Fibroblast of lung (primary cell): ENCODE data around the gene RREB1. TPM values are rescaled to one million over a fixed set of nuclear protein-coding genes. Genes with fewer than 3 reads are reported as not detected.

Experiments
- DNase-seq, 2 donors: peaks; one replicate each; pipeline versions ENCODE4 v3.0.0 to v3.0.0-alpha.2; 2010; ENCODE audit warnings: low read depth in 2 of 2
- H2AFZ ChIP-seq: 2 replicates; pipeline ENCODE4 v1.5.1; 2012; ENCODE audit warnings: low read length, control low read depth, inconsistent platforms
- H3K27ac ChIP-seq: 2 replicates; pipeline ENCODE4 v1.5.1; 2011; ENCODE audit warnings: low read length, control low read depth; ENCODE audit not compliant: insufficient read depth
- H3K27me3 ChIP-seq: 2 replicates; pipeline ENCODE4 v1.5.1; 2011; ENCODE audit warnings: mild to moderate bottlenecking, low read length; ENCODE audit not compliant: control insufficient read depth, insufficient read depth
- H3K36me3 ChIP-seq: 2 replicates; pipeline ENCODE4 v1.5.1; 2011; ENCODE audit warnings: low read length; ENCODE audit not compliant: control insufficient read depth, insufficient read depth
- H3K4me1 ChIP-seq: 2 replicates; pipeline ENCODE4 v1.5.1; 2011; ENCODE audit warnings: low read length; ENCODE audit not compliant: control insufficient read depth, insufficient read depth; ENCODE audit errors: extremely low read depth
- H3K4me2 ChIP-seq: 2 replicates; pipeline ENCODE4 v1.5.1; 2011; ENCODE audit warnings: low read length, control low read depth; ENCODE audit not compliant: insufficient read depth; ENCODE audit errors: extremely low read depth
- H3K4me3 ChIP-seq, 4 experiments: fragments of 200-600 bp in 1 of 4; sonication (generic) in 1 of 4; replicated peaks in 1 of 4; 2 replicates each; pipeline ENCODE4 v1.5.1; 2011 to 2016; ENCODE audit warnings: low read length in 4 of 4, low read depth in 3 of 4, mild to moderate bottlenecking in 3 of 4, control low read depth in 2 of 4, inconsistent platforms in 1 of 4, mixed read lengths in 1 of 4; ENCODE audit not compliant: insufficient read depth in 1 of 4; ENCODE audit errors: control extremely low read depth in 1 of 4
- H3K79me2 ChIP-seq: 2 replicates; pipeline ENCODE4 v1.5.1; 2012; ENCODE audit warnings: mild to moderate bottlenecking, low read length, inconsistent platforms; ENCODE audit not compliant: control insufficient read depth, insufficient read depth
- H3K9ac ChIP-seq: 2 replicates; pipeline ENCODE4 v1.5.1; 2011; ENCODE audit warnings: mild to moderate bottlenecking, low read length, control low read depth; ENCODE audit not compliant: insufficient read depth
- H3K9me3 ChIP-seq: 2 replicates; pipeline ENCODE4 v1.5.1; 2012; ENCODE audit warnings: low read depth, low read length; ENCODE audit not compliant: control insufficient read depth, insufficient read depth
- H4K20me1 ChIP-seq: 2 replicates; pipeline ENCODE4 v1.5.1; 2011; ENCODE audit warnings: low read length; ENCODE audit not compliant: control insufficient read depth, insufficient read depth; ENCODE audit errors: extremely low read depth
- CTCF ChIP-seq, 2 donors: IDR thresholded peaks in 1 of 2; conservative IDR thresholded peaks in 1 of 2; 1 replicate in 1 of 2; 2 replicates in 1 of 2; pipeline ENCODE4 v1.5.1; 2011 to 2012; ENCODE audit warnings: low read length in 2 of 2, control low read depth in 1 of 2, inconsistent platforms in 1 of 2, low read depth in 1 of 2, mild to moderate bottlenecking in 1 of 2
- EZH2 ChIP-seq: IDR thresholded peaks from 2 replicates; pipeline ENCODE4 v1.5.1; 2012; ENCODE audit warnings: low read length, control low read depth, mild to moderate bottlenecking; ENCODE audit errors: missing control alignments
- polyA plus RNA-seq, 2 donors: library from polyadenylated mRNA; depleted of rRNA in 1 of 2; stranded (reverse) in 1 of 2; unstranded in 1 of 2; fragments of >200 nt; gene quantifications; 2 replicates each; pipeline ENCODE4 v1.2.1, GENCODE V29; 2011 to 2012; ENCODE audit warnings: missing spikeins in 1 of 2
- total RNA-seq: library from RNA; depleted of rRNA; stranded (reverse); fragments of >200 nt; gene quantifications from 2 replicates; pipeline ENCODE4 v1.2.1, GENCODE V29; 2014

RREB1 gene
- total and polyA plus RNA-seq, 2 donors (not counting 1 experiment from before 2014, with no cell fraction given): 2.4 to 18.8 TPM

- H3K36me3 ChIP-seq: no peaks in the 10 kb centered on the region
- no peak overlapping the region for H3K4me2 ChIP-seq
- peaks cover 84% of the 10 kb centered on the region for H3K79me2 ChIP-seq
- no peaks in the 10 kb centered on the region for H3K9me3 ChIP-seq
- no peak overlapping the region for H3K9ac ChIP-seq
- H3K27ac ChIP-seq: peak overlapping the region; percentile 80
- H3K27me3 ChIP-seq: no peaks in the 10 kb centered on the region
- no peak overlapping the region for H3K4me3 ChIP-seq
- TF ChIP-seq EZH2 (no peak), CTCF (conservative IDR thresholded peaks at IDR 0.05 in 1 of 2, IDR thresholded peaks at IDR 0.05 in 1 of 2; ENCODE audit: low read depth in 1 of 2, low read length in 2 of 2) (peak in 1 of 2 donors; percentile 3)
- no peaks in the 10 kb centered on the region for H4K20me1 ChIP-seq
- H2AFZ ChIP-seq: no peak overlapping the region
- peaks cover 21% of the 10 kb centered on the region for H3K4me1 ChIP-seq
- peak in 1 of 2 donors; percentile 77 for DNase-seq
Measured at GRCh38 chr6:7157752-7158616, 50.2 kb downstream of the RREB1 start.

GRCh38 chr6:7159790-7160525 is 52.2 kb downstream of the RREB1 start:
- no peak overlapping the region for H3K4me3 ChIP-seq
- no peak for DNase-seq
- no peaks in the 10 kb centered on the region for H3K27me3 ChIP-seq
- H3K4me1 ChIP-seq: peaks cover 30% of the 10 kb centered on the region
- no peaks in the 10 kb centered on the region for H3K9me3 ChIP-seq
- H3K27ac ChIP-seq: no peak overlapping the region
- H2AFZ ChIP-seq: no peak overlapping the region
- no peak overlapping the region for H3K9ac ChIP-seq
- peaks cover 81% of the 10 kb centered on the region for H3K79me2 ChIP-seq
- no peaks in the 10 kb centered on the region for H3K36me3 ChIP-seq
- TF ChIP-seq CTCF (conservative IDR thresholded peaks at IDR 0.05 in 1 of 2, IDR thresholded peaks at IDR 0.05 in 1 of 2; ENCODE audit: low read depth in 1 of 2, low read length in 2 of 2) (no peak), EZH2 (no peak)
- no peak overlapping the region for H3K4me2 ChIP-seq
- no peaks in the 10 kb centered on the region for H4K20me1 ChIP-seq

GRCh38 chr6:7161253-7161623 is 53.5 kb downstream of the RREB1 start:
- Histone ChIP-seq H3K4me2 (no peak overlapping the region), H3K4me1 (peaks cover 31% of the 10 kb centered on the region), H3K4me3 (no peak overlapping the region), H4K20me1 (no peaks in the 10 kb centered on the region), H3K79me2 (peaks cover 80% of the 10 kb centered on the region), H2AFZ (no peak overlapping the region), H3K9ac (no peak overlapping the region), H3K27ac (no peak overlapping the region), H3K9me3 (no peaks in the 10 kb centered on the region), H3K36me3 (no peaks in the 10 kb centered on the region), H3K27me3 (no peaks in the 10 kb centered on the region)
- no peak for DNase-seq
- TF ChIP-seq CTCF (conservative IDR thresholded peaks at IDR 0.05 in 1 of 2, IDR thresholded peaks at IDR 0.05 in 1 of 2; ENCODE audit: low read depth in 1 of 2, low read length in 2 of 2) (no peak), EZH2 (no peak)
